CD4-positive, alpha-beta T cell treated with Interleukin-6 for 4 hours (primary cell): ENCODE data around the gene S100A14.
"Not testable (repeated sequence)": the region's sequence is repeated elsewhere in the genome, so short reads cannot be mapped to it uniquely, and the experiment has no call there.

Source experiments
- DNase-seq: peaks from one replicate; pipeline ENCODE4 v3.0.0-alpha.2; 2020; ENCODE audit warnings: mixed read lengths

S100A14 gene

GRCh38 chr1:153583976-153584375 lies 32.1 kb downstream of the S100A14 start:
- DNase-seq: no peak

- DNase-seq: not testable (repeated sequence)
Observed at GRCh38 chr1:153583514-153583913, 32.6 kb downstream of the S100A14 start.

- not testable (repeated sequence) for DNase-seq
Observed at GRCh38 chr1:153582836-153583235, 33.3 kb downstream of the S100A14 start.

- no peak for DNase-seq
Observed at GRCh38 chr1:153578936-153579335, 37.2 kb downstream of the S100A14 start.

- no peak for DNase-seq
Observed at GRCh38 chr1:153578490-153578889, 37.6 kb downstream of the S100A14 start.

GRCh38 chr1:153577624-153578051 lies 38.5 kb downstream of the S100A14 start:
- DNase-seq: no peak

GRCh38 chr1:153577138-153577537 lies 39.0 kb downstream of the S100A14 start:
- DNase-seq: no peak

GRCh38 chr1:153575497-153575896 lies 40.6 kb downstream of the S100A14 start:
- DNase-seq: not testable (repeated sequence)

GRCh38 chr1:153575081-153575491 lies 41.0 kb downstream of the S100A14 start:
- DNase-seq: not testable (repeated sequence)

- DNase-seq: no peak
Observed at GRCh38 chr1:153573351-153573750, 42.8 kb downstream of the S100A14 start.

GRCh38 chr1:153572569-153573015 lies 43.5 kb downstream of the S100A14 start:
- peak; percentile 58 for DNase-seq

GRCh38 chr1:153571706-153572105 lies 44.4 kb downstream of the S100A14 start:
- DNase-seq: no peak

GRCh38 chr1:153570874-153571273 lies 45.3 kb downstream of the S100A14 start:
- DNase-seq: no peak

- DNase-seq: no peak
Observed at GRCh38 chr1:153569465-153569864, 46.7 kb downstream of the S100A14 start.

GRCh38 chr1:153568367-153569099 lies 47.6 kb downstream of the S100A14 start:
- peak; percentile 86 for DNase-seq

- DNase-seq: peak; percentile 20
Observed at GRCh38 chr1:153567621-153568366, 48.3 kb downstream of the S100A14 start.

GRCh38 chr1:153566414-153567371 lies 49.4 kb downstream of the S100A14 start:
- DNase-seq: peak; percentile 94

GRCh38 chr1:153565529-153566374 lies 50.4 kb downstream of the S100A14 start, which contains the start of gene S100A2:
Gene S100A2 (minus strand): TSS chr1:153565844. CDS start chr1:153563877, 1,967 bp downstream.
- DNase-seq: peak; percentile 70
